PFSK-1 (cell line): ENCODE data around the gene CKAP5.

Source experiments
- POLR2AphosphoS5 ChIP-seq: IDR thresholded peaks from 2 replicates; pipeline ENCODE4 v1.6.1; 2012; ENCODE audit warnings: low read depth, mild to moderate bottlenecking, control low read depth, low read length, moderate library complexity
- TAF1 ChIP-seq: IDR thresholded peaks from 2 replicates; pipeline ENCODE4 v1.6.1; 2012; ENCODE audit warnings: low read length, control low read depth, borderline replicate concordance; ENCODE audit not compliant: insufficient read depth
- TF ChIP-seq, protein P1 (sequence below), 2 experiments: IDR thresholded peaks; 2 replicates each; pipeline versions ENCODE4 v1.6.1 to v1.8.0; 2011 to 2012; ENCODE audit warnings: low read depth in 2 of 2, low read length in 2 of 2, control low read depth in 1 of 2, inconsistent platforms in 1 of 2, mild to moderate bottlenecking in 1 of 2, moderate library complexity in 1 of 2; ENCODE audit not compliant: insufficient read depth in 1 of 2

DNA sequence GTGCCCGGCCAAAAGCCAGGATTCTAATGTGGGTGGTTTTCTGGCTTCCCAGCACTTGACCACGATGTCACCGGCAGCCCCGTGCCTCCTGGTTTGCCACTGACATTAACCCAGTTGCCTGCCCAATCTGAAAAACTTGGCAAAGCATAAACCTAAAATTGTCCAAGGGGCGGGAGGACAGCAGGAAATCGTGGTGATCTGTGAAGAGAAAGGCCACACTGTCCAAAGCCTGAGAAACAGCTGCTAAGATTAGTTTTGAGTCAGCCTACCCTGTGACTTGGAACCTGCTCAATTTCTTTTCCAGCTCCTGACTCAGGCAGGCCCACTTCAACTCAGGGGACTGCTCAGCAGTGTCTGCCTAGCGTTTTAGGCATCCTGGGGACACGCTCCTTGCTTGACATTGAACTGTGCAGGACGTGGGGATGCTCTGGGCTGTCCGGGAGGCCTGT lies 135.2 kb downstream of the CKAP5 start:
- no peak for TF ChIP-seq TAF1
- TF ChIP-seq, protein P1, sequence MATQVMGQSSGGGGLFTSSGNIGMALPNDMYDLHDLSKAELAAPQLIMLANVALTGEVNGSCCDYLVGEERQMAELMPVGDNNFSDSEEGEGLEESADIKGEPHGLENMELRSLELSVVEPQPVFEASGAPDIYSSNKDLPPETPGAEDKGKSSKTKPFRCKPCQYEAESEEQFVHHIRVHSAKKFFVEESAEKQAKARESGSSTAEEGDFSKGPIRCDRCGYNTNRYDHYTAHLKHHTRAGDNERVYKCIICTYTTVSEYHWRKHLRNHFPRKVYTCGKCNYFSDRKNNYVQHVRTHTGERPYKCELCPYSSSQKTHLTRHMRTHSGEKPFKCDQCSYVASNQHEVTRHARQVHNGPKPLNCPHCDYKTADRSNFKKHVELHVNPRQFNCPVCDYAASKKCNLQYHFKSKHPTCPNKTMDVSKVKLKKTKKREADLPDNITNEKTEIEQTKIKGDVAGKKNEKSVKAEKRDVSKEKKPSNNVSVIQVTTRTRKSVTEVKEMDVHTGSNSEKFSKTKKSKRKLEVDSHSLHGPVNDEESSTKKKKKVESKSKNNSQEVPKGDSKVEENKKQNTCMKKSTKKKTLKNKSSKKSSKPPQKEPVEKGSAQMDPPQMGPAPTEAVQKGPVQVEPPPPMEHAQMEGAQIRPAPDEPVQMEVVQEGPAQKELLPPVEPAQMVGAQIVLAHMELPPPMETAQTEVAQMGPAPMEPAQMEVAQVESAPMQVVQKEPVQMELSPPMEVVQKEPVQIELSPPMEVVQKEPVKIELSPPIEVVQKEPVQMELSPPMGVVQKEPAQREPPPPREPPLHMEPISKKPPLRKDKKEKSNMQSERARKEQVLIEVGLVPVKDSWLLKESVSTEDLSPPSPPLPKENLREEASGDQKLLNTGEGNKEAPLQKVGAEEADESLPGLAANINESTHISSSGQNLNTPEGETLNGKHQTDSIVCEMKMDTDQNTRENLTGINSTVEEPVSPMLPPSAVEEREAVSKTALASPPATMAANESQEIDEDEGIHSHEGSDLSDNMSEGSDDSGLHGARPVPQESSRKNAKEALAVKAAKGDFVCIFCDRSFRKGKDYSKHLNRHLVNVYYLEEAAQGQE (IDR thresholded peaks at IDR 0.05; ENCODE audit: insufficient read depth in 1 of 2, low read depth in 2 of 2, low read length in 2 of 2), result no peak
- TF ChIP-seq POLR2AphosphoS5, result no peak
